T-helper 17 cell (primary cell): ENCODE measurements around the gene CCR9. TPM values are rescaled to one million over a fixed set of nuclear protein-coding genes. Genes with fewer than 3 reads are reported as not detected.

Experiments used
- ATAC-seq: fragments of 150-1000 bp; cut with Tn5 transposase; 2 replicates; pipeline ENCODE4 v1.10.0; 2021; ENCODE audit warnings: mild to moderate bottlenecking, moderate library complexity
- DNase-seq, 3 donors: peaks; one replicate each; pipeline versions ENCODE4 v3.0.0 to v3.0.0-alpha.2; 2020 to 2021
- H3K9me3 ChIP-seq: one replicate; pipeline ENCODE4 v1.7.0; 2013; ENCODE audit warnings: low read length, mild to moderate bottlenecking; ENCODE audit not compliant: control insufficient read depth, poor library complexity, severe bottlenecking
- H3K27ac Mint-ChIP-seq: one replicate; pipeline ENCODE4 v1.8.0; 2022; ENCODE audit warnings: mild to moderate bottlenecking, moderate library complexity, mixed read lengths
- H3K27me3 Mint-ChIP-seq: one replicate; pipeline ENCODE4 v1.8.0; 2022; ENCODE audit warnings: mixed read lengths
- H3K36me3 Mint-ChIP-seq: one replicate; pipeline ENCODE4 v1.8.0; 2022; ENCODE audit warnings: low read depth, mixed read lengths
- H3K4me1 Mint-ChIP-seq: one replicate; pipeline ENCODE4 v1.8.0; 2022; ENCODE audit warnings: mild to moderate bottlenecking, mixed read lengths
- H3K4me3 Mint-ChIP-seq: one replicate; pipeline ENCODE4 v1.8.0; 2022; ENCODE audit warnings: mild to moderate bottlenecking, moderate library complexity, mixed read lengths
- total RNA-seq, 4 donors: library from RNA in 2 of 4; stranded (reverse) in 2 of 4; gene quantifications; one replicate each; pipeline ENCODE4 v1.2.3 and lab custom pipeline; 2022 to 2026

The CCR9 gene
- total RNA-seq, 2 donors from 2014 or later, result 4.0 to 4.7 TPM

- peak overlapping the region; percentile 45 for H3K27ac Mint-ChIP-seq
- H3K9me3 ChIP-seq, result peaks cover 4% of the 10 kb centered on the region
- ATAC-seq (no peak), DNase-seq (no peak)
- peaks cover 33% of the 10 kb centered on the region for H3K27me3 Mint-ChIP-seq
- H3K4me3 Mint-ChIP-seq, result no peak overlapping the region
- H3K4me1 Mint-ChIP-seq, result peaks cover 15% of the 10 kb centered on the region
- H3K36me3 Mint-ChIP-seq, result no peaks in the 10 kb centered on the region
Measured at GRCh38 chr3:45861043-45861719, 25.2 kb upstream of the CCR9 start.

- ATAC-seq (peak; percentile 23), DNase-seq (no peak)
- H3K36me3 Mint-ChIP-seq, result no peaks in the 10 kb centered on the region
- H3K27ac Mint-ChIP-seq, result no peak overlapping the region
- peaks cover 23% of the 10 kb centered on the region for H3K4me1 Mint-ChIP-seq
- peaks cover 4% of the 10 kb centered on the region for H3K9me3 ChIP-seq
- peaks cover 41% of the 10 kb centered on the region for H3K27me3 Mint-ChIP-seq
- H3K4me3 Mint-ChIP-seq, result peak overlapping the region; percentile 43
Measured at GRCh38 chr3:45864760-45865519, 21.4 kb upstream of the CCR9 start.

GRCh38 chr3:45865563-45865962, 20.8 kb upstream of the CCR9 start:
- DNase-seq (no peak), ATAC-seq (no peak)
- no peaks in the 10 kb centered on the region for H3K36me3 Mint-ChIP-seq
- peaks cover 4% of the 10 kb centered on the region for H3K9me3 ChIP-seq
- peak overlapping the region; percentile 43 for H3K4me3 Mint-ChIP-seq
- H3K27me3 Mint-ChIP-seq, result peaks cover 41% of the 10 kb centered on the region
- H3K27ac Mint-ChIP-seq, result no peak overlapping the region
- peaks cover 28% of the 10 kb centered on the region for H3K4me1 Mint-ChIP-seq

- no peak for DNase-seq
- peaks cover 29% of the 10 kb centered on the region for H3K27me3 Mint-ChIP-seq
Measured at GRCh38 chr3:45868213-45868612, 18.1 kb upstream of the CCR9 start.

DNA sequence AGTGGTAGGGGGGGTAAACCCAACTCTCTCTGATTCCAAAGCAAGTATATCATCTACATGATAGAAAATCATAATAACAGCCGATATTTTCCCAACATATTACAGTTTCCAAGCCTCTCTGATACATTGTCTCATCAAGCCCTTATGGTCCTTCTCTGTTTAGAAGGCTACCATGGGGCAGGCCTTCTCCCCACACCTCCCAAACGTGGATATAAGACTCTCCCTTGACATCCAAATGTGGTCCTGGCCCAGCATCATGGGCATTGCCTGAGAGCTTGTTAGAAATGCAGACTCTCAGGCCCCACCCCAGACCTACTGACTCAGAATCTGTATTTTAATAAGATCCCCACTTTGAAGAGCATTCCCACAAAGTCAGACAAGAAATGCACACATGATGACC, 17.7 kb upstream of the CCR9 start:
- H3K27ac Mint-ChIP-seq, result no peak overlapping the region
- H3K9me3 ChIP-seq, result peaks cover 2% of the 10 kb centered on the region
- H3K36me3 Mint-ChIP-seq, result peaks cover 1% of the 10 kb centered on the region
- ATAC-seq (no peak), DNase-seq (no peak)
- no peak overlapping the region for H3K4me3 Mint-ChIP-seq
- peaks cover 32% of the 10 kb centered on the region for H3K4me1 Mint-ChIP-seq
- H3K27me3 Mint-ChIP-seq, result peaks cover 29% of the 10 kb centered on the region

More at GRCh38 chr3:45868213-45868612, 18.1 kb upstream of the CCR9 start:
- ATAC-seq, result no peak
- H3K27ac Mint-ChIP-seq, result no peak overlapping the region
- H3K4me3 Mint-ChIP-seq, result no peak overlapping the region
- peaks cover 4% of the 10 kb centered on the region for H3K9me3 ChIP-seq
- peaks cover 32% of the 10 kb centered on the region for H3K4me1 Mint-ChIP-seq
- H3K36me3 Mint-ChIP-seq, result no peaks in the 10 kb centered on the region

GRCh38 chr3:45869638-45870037, 16.7 kb upstream of the CCR9 start:
- H3K27me3 Mint-ChIP-seq, result peaks cover 31% of the 10 kb centered on the region
- peaks cover 36% of the 10 kb centered on the region for H3K4me1 Mint-ChIP-seq
- DNase-seq (no peak), ATAC-seq (no peak)
- no peaks in the 10 kb centered on the region for H3K9me3 ChIP-seq
- H3K27ac Mint-ChIP-seq, result peak overlapping the region; percentile 44
- H3K36me3 Mint-ChIP-seq, result peaks cover 3% of the 10 kb centered on the region
- peak overlapping the region; percentile 73 for H3K4me3 Mint-ChIP-seq

DNA sequence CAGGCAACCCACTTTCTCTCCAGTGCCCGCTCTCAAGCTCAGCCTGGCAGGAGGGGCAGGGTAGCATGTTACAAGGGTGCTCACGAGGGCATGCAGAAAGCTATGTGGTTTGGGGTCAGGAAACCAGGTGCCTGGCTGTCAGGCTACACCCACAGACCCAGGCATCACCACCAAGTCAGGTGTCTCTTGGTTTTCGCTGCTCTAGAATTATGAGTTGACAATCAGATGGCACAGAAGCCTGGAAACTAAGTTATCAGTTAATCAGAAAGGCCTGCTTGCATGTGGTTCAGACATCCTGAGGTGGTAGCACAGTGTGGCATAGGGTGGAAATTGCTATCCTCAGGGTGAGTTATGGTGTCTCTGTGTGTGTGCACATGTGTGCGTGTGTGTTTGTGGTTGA, 16.2 kb upstream of the CCR9 start:
- Mint-ChIP-seq H3K36me3 (peaks cover 3% of the 10 kb centered on the region), H3K27ac (peak overlapping the region; percentile 44), H3K4me1 (peaks cover 35% of the 10 kb centered on the region), H3K4me3 (peak overlapping the region; percentile 73), H3K27me3 (peaks cover 33% of the 10 kb centered on the region)
- H3K9me3 ChIP-seq, result no peaks in the 10 kb centered on the region
- ATAC-seq, result peak; percentile 94
- peak; percentile 36 to 70 (median 60) for DNase-seq

DNA sequence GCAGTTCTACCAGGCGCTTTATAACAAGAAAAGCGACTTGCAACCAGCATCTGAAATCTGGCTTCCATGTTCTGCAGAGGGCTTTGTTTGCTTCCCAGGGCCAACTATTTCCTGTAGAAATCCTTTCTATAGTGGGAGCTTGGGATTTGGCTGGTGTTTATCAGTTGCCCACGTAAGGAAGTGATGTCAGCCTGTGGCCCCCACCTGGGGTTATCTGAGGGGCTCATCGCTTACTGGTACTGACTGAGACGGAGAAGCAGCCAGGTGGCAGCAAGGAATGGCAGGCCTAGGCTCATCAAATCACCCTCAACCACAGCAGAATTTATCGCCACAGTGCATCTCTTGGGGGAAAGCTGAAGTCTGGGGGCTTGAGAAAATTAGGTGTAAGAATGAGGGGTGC, 14.6 kb upstream of the CCR9 start:
- no peak for ATAC-seq
- Mint-ChIP-seq H3K27ac (no peak overlapping the region), H3K36me3 (peaks cover 3% of the 10 kb centered on the region), H3K27me3 (peaks cover 41% of the 10 kb centered on the region), H3K4me1 (peaks cover 39% of the 10 kb centered on the region), H3K4me3 (no peak overlapping the region)
- H3K9me3 ChIP-seq, result no peaks in the 10 kb centered on the region
- DNase-seq, result no peak

- H3K4me1 Mint-ChIP-seq, result peaks cover 38% of the 10 kb centered on the region
- peaks cover 35% of the 10 kb centered on the region for H3K27me3 Mint-ChIP-seq
- peaks cover 3% of the 10 kb centered on the region for H3K36me3 Mint-ChIP-seq
- DNase-seq (no peak), ATAC-seq (no peak)
- H3K9me3 ChIP-seq, result no peaks in the 10 kb centered on the region
- H3K4me3 Mint-ChIP-seq, result no peak overlapping the region
- no peak overlapping the region for H3K27ac Mint-ChIP-seq
Measured at GRCh38 chr3:45872569-45872968, 13.8 kb upstream of the CCR9 start.

DNA sequence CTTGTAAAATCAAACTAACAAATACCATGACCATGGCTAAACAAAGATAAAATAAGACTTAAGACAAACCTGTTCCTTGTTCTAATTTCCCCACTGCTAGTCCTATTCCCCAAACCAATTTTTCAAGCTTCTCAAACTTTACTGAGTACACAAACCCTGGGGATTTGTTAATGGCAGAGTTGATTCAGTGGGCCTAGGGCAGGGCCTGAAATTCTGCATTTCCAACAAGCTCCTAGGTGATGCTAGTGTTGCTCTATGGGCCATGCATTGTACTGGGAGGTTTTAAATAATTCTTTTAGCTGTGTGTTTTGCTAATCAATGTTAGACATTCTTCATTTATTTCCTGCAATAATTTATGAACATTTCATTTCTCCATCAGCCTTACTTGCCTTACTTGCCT, 13.3 kb upstream of the CCR9 start:
- Mint-ChIP-seq H3K4me3 (no peak overlapping the region), H3K4me1 (peaks cover 38% of the 10 kb centered on the region), H3K27me3 (peaks cover 34% of the 10 kb centered on the region)

DNA sequence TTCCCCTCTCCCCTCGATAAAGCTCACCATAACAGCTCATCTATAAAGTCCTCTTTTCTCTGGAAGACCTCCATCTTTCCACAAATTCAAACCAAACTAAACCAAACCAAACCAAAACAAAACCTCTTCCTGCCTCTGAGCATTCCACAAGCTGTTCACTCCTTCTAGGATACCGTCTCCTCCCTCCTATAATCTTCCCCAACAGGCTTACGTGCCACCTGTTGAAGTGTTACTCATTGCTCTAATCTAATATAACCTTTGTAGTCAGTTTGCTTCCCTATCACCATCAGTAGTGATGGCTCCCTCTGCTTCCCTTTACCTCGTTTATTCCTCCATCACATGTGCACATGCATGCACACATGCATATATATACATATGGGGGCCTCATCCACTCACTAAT, 12.7 kb upstream of the CCR9 start:
- DNase-seq (no peak), ATAC-seq (no peak)
- Mint-ChIP-seq H3K27ac (no peak overlapping the region), H3K4me3 (no peak overlapping the region), H3K27me3 (peaks cover 34% of the 10 kb centered on the region), H3K4me1 (peaks cover 37% of the 10 kb centered on the region), H3K36me3 (peaks cover 3% of the 10 kb centered on the region)
- H3K9me3 ChIP-seq, result no peaks in the 10 kb centered on the region

More for the DNA sequence above, 13.3 kb upstream of the CCR9 start:
- peaks cover 3% of the 10 kb centered on the region for H3K36me3 Mint-ChIP-seq
- H3K9me3 ChIP-seq, result no peaks in the 10 kb centered on the region
- no peak for ATAC-seq
- no peak overlapping the region for H3K27ac Mint-ChIP-seq
- DNase-seq, result no peak

- no peak for ATAC-seq
- peaks cover 30% of the 10 kb centered on the region for H3K4me1 Mint-ChIP-seq
- H3K4me3 Mint-ChIP-seq, result no peak overlapping the region
- peaks cover 3% of the 10 kb centered on the region for H3K36me3 Mint-ChIP-seq
- DNase-seq, result no peak
- no peaks in the 10 kb centered on the region for H3K9me3 ChIP-seq
- no peak overlapping the region for H3K27ac Mint-ChIP-seq
- H3K27me3 Mint-ChIP-seq, result peaks cover 38% of the 10 kb centered on the region
Measured at GRCh38 chr3:45874677-45875346, 11.5 kb upstream of the CCR9 start.

DNA sequence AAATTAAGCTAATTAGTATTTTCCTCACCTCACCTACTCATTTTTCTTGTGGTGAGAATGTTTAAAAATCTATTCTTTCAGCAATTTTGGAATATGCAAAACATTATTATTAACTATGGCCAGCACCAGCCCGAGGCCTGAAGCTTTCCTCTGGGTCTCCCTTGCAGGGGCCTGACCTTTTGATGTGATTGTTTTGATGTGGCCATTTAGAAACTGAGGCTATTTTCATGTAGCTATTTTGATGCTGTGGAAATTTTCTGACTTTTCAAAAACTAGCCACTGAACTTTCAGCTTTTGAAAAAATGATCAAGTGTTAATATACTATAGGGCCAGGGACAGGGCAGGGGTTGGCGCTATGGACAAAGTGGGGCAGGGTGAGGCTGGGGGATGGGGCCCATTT, 8.2 kb upstream of the CCR9 start:
- no peaks in the 10 kb centered on the region for H3K9me3 ChIP-seq
- DNase-seq, result no peak
- peaks cover 27% of the 10 kb centered on the region for H3K27me3 Mint-ChIP-seq
- H3K4me1 Mint-ChIP-seq, result peaks cover 27% of the 10 kb centered on the region
- peaks cover 3% of the 10 kb centered on the region for H3K36me3 Mint-ChIP-seq
- no peak overlapping the region for H3K27ac Mint-ChIP-seq
- ATAC-seq, result no peak
- H3K4me3 Mint-ChIP-seq, result no peak overlapping the region
